ENCODE measurements around the gene MYO1B. TPM values are rescaled to one million over a fixed set of nuclear protein-coding genes. Genes with fewer than 3 reads are reported as not detected.

The MYO1B gene
- total RNA-seq, 6 donors from 2014 or later = 112 to 311 (median 137) TPM

GRCh38 chr2:191263050-191263449, 17.8 kb downstream of the MYO1B start:
- Histone ChIP-seq H3K9me3 (no peaks in the 10 kb centered on the region), H3K36me3 (no peaks in the 10 kb centered on the region), H3K4me1 (peaks cover 15 to 21% (median 17%) of the 10 kb centered on the region in 4 donors), H3K27ac (peak overlapping the region in 2 of 4 donors; percentile 6 to 27), H3K27me3 (no peaks in the 10 kb centered on the region), H3K4me3 (no peak overlapping the region)
- ATAC-seq (ENCODE audit: low FRiP score in 2 of 2) (no peak), DNase-seq (no peak)
- TF ChIP-seq EP300 (IDR thresholded peaks at IDR 0.05) (no peak), POLR2AphosphoS5 (IDR thresholded peaks at IDR 0.05) (no peak), POLR2A (IDR thresholded peaks at IDR 0.05) (no peak)
- TF ChIP-seq, protein P1, sequence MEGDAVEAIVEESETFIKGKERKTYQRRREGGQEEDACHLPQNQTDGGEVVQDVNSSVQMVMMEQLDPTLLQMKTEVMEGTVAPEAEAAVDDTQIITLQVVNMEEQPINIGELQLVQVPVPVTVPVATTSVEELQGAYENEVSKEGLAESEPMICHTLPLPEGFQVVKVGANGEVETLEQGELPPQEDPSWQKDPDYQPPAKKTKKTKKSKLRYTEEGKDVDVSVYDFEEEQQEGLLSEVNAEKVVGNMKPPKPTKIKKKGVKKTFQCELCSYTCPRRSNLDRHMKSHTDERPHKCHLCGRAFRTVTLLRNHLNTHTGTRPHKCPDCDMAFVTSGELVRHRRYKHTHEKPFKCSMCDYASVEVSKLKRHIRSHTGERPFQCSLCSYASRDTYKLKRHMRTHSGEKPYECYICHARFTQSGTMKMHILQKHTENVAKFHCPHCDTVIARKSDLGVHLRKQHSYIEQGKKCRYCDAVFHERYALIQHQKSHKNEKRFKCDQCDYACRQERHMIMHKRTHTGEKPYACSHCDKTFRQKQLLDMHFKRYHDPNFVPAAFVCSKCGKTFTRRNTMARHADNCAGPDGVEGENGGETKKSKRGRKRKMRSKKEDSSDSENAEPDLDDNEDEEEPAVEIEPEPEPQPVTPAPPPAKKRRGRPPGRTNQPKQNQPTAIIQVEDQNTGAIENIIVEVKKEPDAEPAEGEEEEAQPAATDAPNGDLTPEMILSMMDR (IDR thresholded peaks at IDR 0.05) = no peak
- 37 to 43% methylated on average over 2 of the region's 2 CpGs for WGBS, 2 donors

- no peaks in the 10 kb centered on the region for H3K9me3 ChIP-seq
- peak in 1 of 2 donors; percentile 66 for ATAC-seq (ENCODE audit: low FRiP score in 2 of 2)
- 65 to 67% methylated on average over 3 of the region's 3 CpGs for WGBS, 2 donors
- H3K27me3 ChIP-seq = no peaks in the 10 kb centered on the region
- peaks cover 15 to 21% (median 17%) of the 10 kb centered on the region in 4 donors for H3K4me1 ChIP-seq
- H3K27ac ChIP-seq = no peak overlapping the region
- no peak for DNase-seq
- no peaks in the 10 kb centered on the region for H3K36me3 ChIP-seq
- TF ChIP-seq EP300 (IDR thresholded peaks at IDR 0.05) = no peak
- TF ChIP-seq POLR2AphosphoS5 (IDR thresholded peaks at IDR 0.05) = no peak
- TF ChIP-seq, protein P1 (IDR thresholded peaks at IDR 0.05) = no peak
- no peak for TF ChIP-seq POLR2A (IDR thresholded peaks at IDR 0.05)
- no peak overlapping the region for H3K4me3 ChIP-seq
These were observed 19.5 kb downstream of the MYO1B start for GRCh38 chr2:191264647-191265081.

DNA sequence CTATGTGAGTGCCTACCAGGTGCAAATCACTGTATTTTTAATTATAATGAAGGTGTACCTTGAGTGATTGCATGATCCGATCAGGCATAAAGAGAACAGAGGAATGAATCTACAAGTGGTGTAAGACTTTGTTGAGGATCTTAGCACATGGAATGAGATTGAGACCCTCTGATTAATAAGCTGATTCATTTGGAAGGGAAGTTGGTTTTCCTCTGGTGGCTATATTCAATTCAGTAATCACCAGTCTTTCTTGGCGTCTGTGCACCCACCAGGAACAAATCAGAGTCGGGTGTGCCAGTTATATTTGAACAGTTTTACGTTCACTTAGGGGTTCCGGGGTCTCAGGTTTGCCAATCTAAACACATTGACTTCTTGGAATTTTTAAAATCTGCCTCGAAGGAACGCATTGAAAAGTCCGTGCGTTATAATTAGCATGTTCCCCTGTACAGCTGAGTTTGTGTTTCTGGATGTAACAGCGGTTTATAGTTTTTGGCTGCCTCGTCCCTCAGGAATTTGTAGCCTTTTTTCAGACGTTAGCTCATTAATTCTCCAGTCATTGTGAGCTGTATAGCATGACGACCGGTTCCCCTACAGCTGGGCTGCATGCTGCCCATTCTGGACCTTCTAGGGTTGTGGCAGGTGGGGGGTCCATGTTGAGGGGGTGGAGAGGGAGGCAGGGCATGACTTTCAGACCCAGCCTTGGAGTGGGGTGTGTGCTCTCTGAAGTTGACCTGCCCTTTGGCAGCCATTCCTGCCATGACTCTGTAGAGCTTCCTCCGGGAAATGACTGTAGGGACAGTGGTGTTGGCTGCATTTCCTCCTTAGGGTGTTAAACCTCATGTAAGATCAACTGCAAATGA, 20.3 kb downstream of the MYO1B start:
- Histone ChIP-seq H3K27ac (peak overlapping the region in 3 of 4 donors; percentile 1 to 41 (median 21)), H3K4me3 (no peak overlapping the region), H3K9me3 (no peaks in the 10 kb centered on the region), H3K36me3 (no peaks in the 10 kb centered on the region), H3K4me1 (peaks cover 15 to 21% (median 18%) of the 10 kb centered on the region in 4 donors), H3K27me3 (no peaks in the 10 kb centered on the region)
- ATAC-seq (ENCODE audit: low FRiP score in 2 of 2) (peak in 1 of 2 donors; percentile 80), DNase-seq (no peak)
- WGBS, 2 donors = 62 to 70% methylated on average over 15 of the region's 15 CpGs
- TF ChIP-seq EP300 (IDR thresholded peaks at IDR 0.05) (no peak), POLR2A (IDR thresholded peaks at IDR 0.05) (no peak), POLR2AphosphoS5 (IDR thresholded peaks at IDR 0.05) (no peak)
- TF ChIP-seq, protein P1 (IDR thresholded peaks at IDR 0.05) = no peak

DNA sequence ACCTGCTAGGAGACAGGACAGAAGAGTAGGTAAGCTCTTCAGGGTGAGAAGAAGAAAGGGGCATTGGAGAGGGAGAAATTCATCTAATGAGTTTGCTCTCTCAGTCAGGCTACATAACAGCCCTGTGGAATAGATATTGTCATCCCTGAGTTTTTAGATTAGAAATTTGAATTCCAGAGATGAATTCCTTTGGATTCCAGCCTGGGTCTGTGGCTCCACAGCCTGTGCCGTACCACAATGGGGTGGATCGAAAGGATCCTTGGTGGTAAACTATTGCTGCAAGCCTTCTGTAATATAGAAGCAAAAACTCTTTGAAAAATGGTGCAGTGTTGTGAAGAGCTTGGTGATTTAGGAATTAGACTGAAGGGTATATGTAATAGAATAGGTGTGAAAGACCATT, 21.0 kb downstream of the MYO1B start:
- no peaks in the 10 kb centered on the region for H3K27me3 ChIP-seq
- H3K4me3 ChIP-seq = no peak overlapping the region
- H3K4me1 ChIP-seq = peaks cover 15 to 25% (median 18%) of the 10 kb centered on the region in 4 donors
- peak in 1 of 2 donors; percentile 56 for ATAC-seq (ENCODE audit: low FRiP score in 2 of 2)
- H3K36me3 ChIP-seq = no peaks in the 10 kb centered on the region
- peak overlapping the region in 3 of 4 donors; percentile 1 to 41 (median 21) for H3K27ac ChIP-seq
- TF ChIP-seq POLR2AphosphoS5 (IDR thresholded peaks at IDR 0.05) (no peak), POLR2A (IDR thresholded peaks at IDR 0.05) (no peak), EP300 (IDR thresholded peaks at IDR 0.05) (no peak)
- TF ChIP-seq, protein P1 (IDR thresholded peaks at IDR 0.05) = no peak
- 61 to 85% methylated on average over 2 of the region's 2 CpGs for WGBS, 2 donors
- DNase-seq = no peak
- H3K9me3 ChIP-seq = no peaks in the 10 kb centered on the region

All from upper lobe of left lung (tissue), 6 donors.